Vagina (tissue), 2 donors: Measurements from ENCODE around the gene FAR1. TPM values are rescaled to one million over a fixed set of nuclear protein-coding genes. Genes with fewer than 3 reads are reported as not detected.

Experiments
- DNase-seq, 2 donors: peaks; one replicate each; pipeline ENCODE4 v3.0.0-alpha.2; 2017; ENCODE audit errors: extremely low spot score in 2 of 2
- H3K27ac ChIP-seq: fragments of 200-600 bp; sonication (generic); one replicate; pipeline ENCODE4 v1.5.1; 2019
- H3K27me3 ChIP-seq: fragments of 200-600 bp; sonication (generic); one replicate; pipeline ENCODE4 v1.5.1; 2019
- H3K36me3 ChIP-seq, 2 donors: fragments of 200-600 bp; sonication (generic); one replicate each; pipeline ENCODE4 v1.5.1; 2017 to 2019
- H3K4me1 ChIP-seq: fragments of 200-600 bp; sonication (generic); one replicate; pipeline ENCODE4 v1.5.1; 2019
- H3K4me3 ChIP-seq, 2 donors: fragments of 200-600 bp; sonication (generic); 1 replicate in 1 of 2; 2 replicates in 1 of 2; pipeline ENCODE4 v1.5.1; 2016 to 2019
- H3K9me3 ChIP-seq: fragments of 200-600 bp; sonication (generic); one replicate; pipeline ENCODE4 v1.5.1; 2019
- POLR2A ChIP-seq, 2 donors: fragments of 450-650 bp; IDR thresholded peaks; one replicate each; pipeline ENCODE4 v1.6.1; 2017; ENCODE audit warnings: antibody characterized with exemption in 2 of 2, mild to moderate bottlenecking in 2 of 2, moderate library complexity in 2 of 2
- POLR2AphosphoS5 ChIP-seq, 2 donors: sonication (generic); formaldehyde crosslinking; IDR thresholded peaks; one replicate each; pipeline ENCODE4 v1.9.0; 2017; ENCODE audit warnings: antibody characterized with exemption in 2 of 2, mild to moderate bottlenecking in 2 of 2, low read depth in 1 of 2; ENCODE audit not compliant: insufficient read depth in 1 of 2
- intact Hi-C: fragments of 100-400 bp; cut with DNase I; formaldehyde crosslinking; loops from one replicate; pipeline ENCODE4 v1.15.1; 2023
- total RNA-seq: library from RNA; depleted of rRNA; stranded (reverse); fragments of >200 nt; gene quantifications from one replicate; pipeline ENCODE4 v1.2.3, GENCODE V29; 2016
- TF ChIP-seq, protein P1 (sequence below), 3 experiments: fragments of 450-650 bp in 2 of 3; fragments of 200-600 bp in 1 of 3; sonication (generic) in 1 of 3; IDR thresholded peaks; one replicate each; pipeline ENCODE4 v1.5.1; 2017 to 2019; ENCODE audit warnings: antibody characterized with exemption in 3 of 3, mild to moderate bottlenecking in 2 of 3, moderate library complexity in 2 of 3

The FAR1 gene
- total RNA-seq, 1 donor from 2014 or later, result 77.6 TPM

DNA sequence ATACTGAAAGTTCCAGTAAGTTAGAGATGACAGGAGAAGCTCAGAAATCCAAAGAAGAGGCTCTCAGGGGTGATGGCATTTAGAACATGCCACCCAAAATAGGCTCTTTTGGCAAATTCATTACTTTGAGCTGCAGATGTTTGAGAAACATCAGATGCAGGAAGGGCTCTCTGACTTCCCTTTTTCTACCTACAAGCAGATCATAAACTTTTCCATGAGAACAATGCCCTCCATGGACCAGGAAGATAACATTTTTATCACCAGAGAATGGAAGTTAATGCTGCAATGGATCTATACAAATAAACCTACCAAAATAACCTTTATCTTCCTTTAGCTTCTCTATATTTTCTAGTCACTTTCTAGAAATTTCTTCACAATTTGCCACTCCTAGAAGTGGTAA lies 32.7 kb upstream of the FAR1 start:
- no peak for TF ChIP-seq POLR2AphosphoS5 (IDR thresholded peaks at IDR 0.05; ENCODE audit: insufficient read depth in 1 of 2, low read depth in 1 of 2)
- Histone ChIP-seq H3K4me3 (no peak overlapping the region), H3K36me3 (no peaks in the 10 kb centered on the region), H3K9me3 (no peaks in the 10 kb centered on the region), H3K4me1 (no peaks in the 10 kb centered on the region), H3K27me3 (no peaks in the 10 kb centered on the region), H3K27ac (no peak overlapping the region)
- intact Hi-C loops, result no loop called here
- DNase-seq, result no peak

DNA sequence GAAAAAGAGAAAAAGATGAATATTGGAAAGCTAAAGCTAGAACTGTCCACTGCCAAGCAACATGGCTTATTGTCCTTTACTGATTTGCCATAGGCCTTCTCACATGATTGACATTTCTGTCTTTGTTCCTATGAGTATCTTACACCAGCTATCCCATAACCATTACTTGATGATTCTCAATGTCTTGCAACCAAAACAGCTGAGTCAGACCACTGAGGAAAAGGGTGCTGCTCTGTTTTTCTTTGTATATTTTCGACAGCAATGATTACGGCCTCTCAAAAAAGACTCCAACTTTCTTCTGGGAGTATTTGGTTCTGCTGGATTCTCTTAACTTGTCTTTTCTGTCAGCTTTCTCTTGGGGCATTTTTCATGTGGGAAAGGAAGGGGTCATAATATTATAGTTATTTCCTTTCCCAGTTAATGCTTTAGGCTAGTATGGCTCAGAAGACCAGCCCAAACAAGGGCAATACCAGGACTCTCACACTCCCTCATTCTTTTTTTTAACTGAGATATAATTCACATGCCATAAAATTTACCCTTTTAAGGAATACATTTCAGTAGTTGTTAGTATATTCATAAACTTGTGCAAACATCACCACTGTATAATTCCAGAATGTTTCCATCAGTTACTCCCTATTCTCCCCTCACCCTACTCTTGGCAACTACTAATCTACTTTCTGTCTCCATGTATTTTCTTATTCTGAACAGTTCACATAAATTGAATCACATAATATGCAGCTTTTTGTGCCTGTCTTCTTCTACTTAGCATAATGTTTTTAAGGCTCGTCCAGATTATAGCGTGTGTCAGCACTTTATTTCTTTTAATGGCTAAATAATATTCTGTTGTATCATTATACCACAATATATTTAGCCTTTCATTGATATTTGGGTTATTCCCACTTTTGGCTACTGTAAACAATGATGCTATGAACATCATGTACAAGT lies 31.1 kb upstream of the FAR1 start:
- no peak for DNase-seq
- H3K27me3 ChIP-seq, result no peaks in the 10 kb centered on the region
- H3K4me3 ChIP-seq, result no peak overlapping the region
- no peaks in the 10 kb centered on the region for H3K9me3 ChIP-seq
- no peaks in the 10 kb centered on the region for H3K4me1 ChIP-seq
- H3K36me3 ChIP-seq, result no peaks in the 10 kb centered on the region
- TF ChIP-seq, protein P1, sequence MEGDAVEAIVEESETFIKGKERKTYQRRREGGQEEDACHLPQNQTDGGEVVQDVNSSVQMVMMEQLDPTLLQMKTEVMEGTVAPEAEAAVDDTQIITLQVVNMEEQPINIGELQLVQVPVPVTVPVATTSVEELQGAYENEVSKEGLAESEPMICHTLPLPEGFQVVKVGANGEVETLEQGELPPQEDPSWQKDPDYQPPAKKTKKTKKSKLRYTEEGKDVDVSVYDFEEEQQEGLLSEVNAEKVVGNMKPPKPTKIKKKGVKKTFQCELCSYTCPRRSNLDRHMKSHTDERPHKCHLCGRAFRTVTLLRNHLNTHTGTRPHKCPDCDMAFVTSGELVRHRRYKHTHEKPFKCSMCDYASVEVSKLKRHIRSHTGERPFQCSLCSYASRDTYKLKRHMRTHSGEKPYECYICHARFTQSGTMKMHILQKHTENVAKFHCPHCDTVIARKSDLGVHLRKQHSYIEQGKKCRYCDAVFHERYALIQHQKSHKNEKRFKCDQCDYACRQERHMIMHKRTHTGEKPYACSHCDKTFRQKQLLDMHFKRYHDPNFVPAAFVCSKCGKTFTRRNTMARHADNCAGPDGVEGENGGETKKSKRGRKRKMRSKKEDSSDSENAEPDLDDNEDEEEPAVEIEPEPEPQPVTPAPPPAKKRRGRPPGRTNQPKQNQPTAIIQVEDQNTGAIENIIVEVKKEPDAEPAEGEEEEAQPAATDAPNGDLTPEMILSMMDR (IDR thresholded peaks at IDR 0.05), result no peak
- TF ChIP-seq POLR2A (IDR thresholded peaks at IDR 0.05) (no peak), POLR2AphosphoS5 (IDR thresholded peaks at IDR 0.05; ENCODE audit: insufficient read depth in 1 of 2, low read depth in 1 of 2) (no peak)
- H3K27ac ChIP-seq, result no peak overlapping the region
- intact Hi-C loops, result no loop called here

DNA sequence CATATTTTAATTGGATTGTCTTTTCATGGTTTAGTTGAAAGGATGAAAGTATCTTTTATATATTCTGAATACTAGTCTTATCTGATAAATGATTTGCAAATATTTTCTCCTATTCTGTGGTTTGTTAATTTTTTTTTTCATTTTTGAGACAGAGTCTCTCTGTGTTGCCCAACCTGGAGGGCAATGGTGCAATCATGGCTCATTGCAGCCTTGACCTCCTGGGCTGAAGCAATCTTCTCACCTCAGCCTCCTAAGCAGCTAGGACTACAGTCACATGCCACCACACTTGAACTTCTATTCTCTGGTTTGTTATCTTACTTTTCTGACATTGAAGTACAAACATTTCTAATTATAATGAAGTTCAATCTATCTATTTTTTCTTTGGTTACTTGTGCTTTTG lies 30.0 kb upstream of the FAR1 start:
- H3K4me3 ChIP-seq, result no peak overlapping the region
- no peak overlapping the region for H3K27ac ChIP-seq
- H3K27me3 ChIP-seq, result no peaks in the 10 kb centered on the region
- no peaks in the 10 kb centered on the region for H3K4me1 ChIP-seq
- H3K36me3 ChIP-seq, result no peaks in the 10 kb centered on the region
- no peaks in the 10 kb centered on the region for H3K9me3 ChIP-seq
- TF ChIP-seq POLR2A (IDR thresholded peaks at IDR 0.05) (no peak), POLR2AphosphoS5 (IDR thresholded peaks at IDR 0.05; ENCODE audit: insufficient read depth in 1 of 2, low read depth in 1 of 2) (no peak)
- TF ChIP-seq, protein P1 (IDR thresholded peaks at IDR 0.05), result no peak
- intact Hi-C loops, result no loop called here
- DNase-seq, result no peak

DNA sequence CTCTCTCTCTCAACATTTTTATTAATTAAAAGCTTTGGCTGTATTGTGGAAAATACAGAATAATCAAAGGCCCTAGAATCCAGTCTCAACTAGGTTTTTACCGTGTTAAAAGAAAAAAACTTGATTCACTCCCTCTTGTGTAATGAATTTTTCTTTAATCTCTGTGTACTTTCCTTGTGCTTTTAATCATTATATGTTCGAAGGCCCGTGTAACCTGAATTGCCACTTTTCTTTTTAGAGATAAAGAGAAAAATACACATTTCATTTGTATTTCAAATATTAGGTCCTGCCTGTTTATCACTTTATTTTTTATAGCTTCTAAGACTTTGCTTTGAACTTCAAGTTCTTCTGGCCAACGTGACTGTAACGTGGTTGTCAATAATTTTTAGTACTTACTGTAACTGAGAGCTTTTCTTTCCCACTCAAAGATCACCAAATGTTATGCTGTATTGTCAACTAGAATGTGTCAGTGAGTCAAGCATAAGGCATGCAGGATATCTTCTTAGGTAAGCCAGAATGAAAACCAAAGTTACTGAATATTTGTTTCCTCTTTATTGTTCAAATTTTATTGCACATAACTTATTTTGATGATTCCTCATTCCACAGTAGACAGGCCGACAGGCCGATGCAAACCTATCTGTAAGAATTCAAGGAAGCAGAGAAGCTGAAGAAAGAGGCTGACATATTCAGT lies 23.3 kb upstream of the FAR1 start:
- H3K27ac ChIP-seq, result no peak overlapping the region
- H3K27me3 ChIP-seq, result no peaks in the 10 kb centered on the region
- no peaks in the 10 kb centered on the region for H3K9me3 ChIP-seq
- intact Hi-C loops, result no loop called here
- no peak overlapping the region for H3K4me3 ChIP-seq
- no peak for TF ChIP-seq POLR2AphosphoS5 (IDR thresholded peaks at IDR 0.05; ENCODE audit: insufficient read depth in 1 of 2, low read depth in 1 of 2)
- TF ChIP-seq POLR2A (IDR thresholded peaks at IDR 0.05), result no peak
- TF ChIP-seq, protein P1 (IDR thresholded peaks at IDR 0.05), result no peak
- no peaks in the 10 kb centered on the region for H3K36me3 ChIP-seq
- no peak for DNase-seq
- no peaks in the 10 kb centered on the region for H3K4me1 ChIP-seq

DNA sequence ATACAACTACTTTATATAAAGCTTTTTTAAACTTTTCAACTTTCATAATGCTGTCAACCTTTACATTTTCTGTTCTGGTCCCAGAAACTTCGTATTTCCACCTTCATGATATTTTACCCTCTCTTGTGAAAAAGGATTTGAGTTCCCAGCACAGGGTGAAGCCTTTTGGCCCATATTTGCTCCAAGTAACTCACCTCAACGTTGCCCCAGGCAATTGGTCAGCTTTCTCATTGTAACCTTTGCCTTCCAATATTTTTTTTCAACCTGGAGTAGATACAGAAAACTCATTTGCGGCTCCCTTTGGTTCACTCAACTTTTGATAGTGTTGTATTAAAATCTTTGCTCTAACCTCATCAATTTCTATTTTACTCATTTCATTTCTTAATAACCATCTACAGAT lies 21.1 kb upstream of the FAR1 start:
- TF ChIP-seq POLR2AphosphoS5 (IDR thresholded peaks at IDR 0.05; ENCODE audit: insufficient read depth in 1 of 2, low read depth in 1 of 2) (no peak), POLR2A (IDR thresholded peaks at IDR 0.05) (no peak)
- TF ChIP-seq, protein P1 (IDR thresholded peaks at IDR 0.05), result no peak
- no peaks in the 10 kb centered on the region for H3K27me3 ChIP-seq
- no peaks in the 10 kb centered on the region for H3K4me1 ChIP-seq
- intact Hi-C loops, result no loop called here
- no peaks in the 10 kb centered on the region for H3K9me3 ChIP-seq
- no peaks in the 10 kb centered on the region for H3K36me3 ChIP-seq
- no peak overlapping the region for H3K27ac ChIP-seq
- no peak for DNase-seq
- no peak overlapping the region for H3K4me3 ChIP-seq
